HEK293T (cell line): ENCODE measurements around the gene GREM2.

Experiments used
- ARNT ChIP-seq: fragments of 450-650 bp; IDR thresholded peaks from 2 replicates; pipeline ENCODE4 v1.6.1; 2017; ENCODE audit warnings: mild to moderate bottlenecking
- BHLHE40 ChIP-seq: fragments of 450-650 bp; IDR thresholded peaks from 2 replicates; pipeline ENCODE4 v1.6.1; 2016; ENCODE audit warnings: mild to moderate bottlenecking, moderate library complexity, borderline replicate concordance
- CTBP1 ChIP-seq: fragments of 450-650 bp; IDR thresholded peaks from 2 replicates; pipeline ENCODE4 v1.6.1; 2016; ENCODE audit warnings: borderline replicate concordance
- ELF4 ChIP-seq: fragments of 450-650 bp; IDR thresholded peaks from 2 replicates; pipeline ENCODE4 v1.6.1; 2017; ENCODE audit warnings: antibody characterized with exemption
- FOXK2 ChIP-seq: fragments of 450-650 bp; IDR thresholded peaks from 2 replicates; pipeline ENCODE4 v1.6.1; 2016; ENCODE audit warnings: mild to moderate bottlenecking
- FOXM1 ChIP-seq: fragments of 450-650 bp; IDR thresholded peaks from 2 replicates; pipeline ENCODE4 v1.6.1; 2017; ENCODE audit warnings: mild to moderate bottlenecking, borderline replicate concordance
- HDGF ChIP-seq: fragments of 450-650 bp; IDR thresholded peaks from 2 replicates; pipeline ENCODE4 v1.6.1; 2017; ENCODE audit warnings: antibody characterized with exemption, borderline replicate concordance
- NFRKB ChIP-seq: fragments of 450-650 bp; IDR thresholded peaks from 2 replicates; pipeline ENCODE4 v1.6.1; 2016; ENCODE audit warnings: mild to moderate bottlenecking, moderate library complexity
- SP1 ChIP-seq: fragments of 450-650 bp; IDR thresholded peaks from 2 replicates; pipeline ENCODE4 v1.6.1; 2017
- TARDBP ChIP-seq: fragments of 450-650 bp; IDR thresholded peaks from 2 replicates; pipeline ENCODE4 v1.6.1; 2016
- ZNF384 ChIP-seq: fragments of 450-650 bp; IDR thresholded peaks from 2 replicates; pipeline ENCODE4 v1.6.1; 2016

- TF ChIP-seq NFRKB = no peak
- no peak for TF ChIP-seq ZNF384
- TF ChIP-seq BHLHE40 = no peak
- TF ChIP-seq CTBP1 = no peak
- TF ChIP-seq FOXM1 = no peak
- no peak for TF ChIP-seq ELF4
- TF ChIP-seq TARDBP = no peak
- no peak for TF ChIP-seq HDGF
- no peak for TF ChIP-seq FOXK2
- TF ChIP-seq SP1 = no peak
- TF ChIP-seq ARNT = no peak
Observed at GRCh38 chr1:240577095-240577494, 34.9 kb downstream of the GREM2 start.
